HEK293 (cell line): ENCODE measurements around the gene PCDHGB3.

Experiments used
- CTCF ChIA-PET: fragments of 350-600 bp; formaldehyde crosslinking; extraction: SDS; loops from one replicate; lab custom pipeline; 2021; ENCODE audit warnings: antibody characterized with exemption; lab: Yijun Ruan, JAX
- POLR2A ChIA-PET: fragments of 300-600 bp; formaldehyde crosslinking; extraction: SDS; loops from one replicate; lab custom pipeline; 2020; ENCODE audit warnings: antibody characterized with exemption, inconsistent platforms; lab: Yijun Ruan, JAX
- H3K27ac ChIP-seq: fragments of 200-500 bp; sonication (Bioruptor generic); 2 replicates; pipeline ENCODE4 v1.5.1; 2014; ENCODE audit warnings: low read depth, low read length, control low read depth, inconsistent platforms; ENCODE audit errors: extremely low read depth
- H3K36me3 ChIP-seq, 2 experiments: fragments of 200-500 bp in 1 of 2; sonication (Bioruptor generic) in 1 of 2; 1 replicate in 1 of 2; 2 replicates in 1 of 2; pipeline ENCODE4 v1.5.1; 2014 to 2017; ENCODE audit warnings: inconsistent platforms in 2 of 2, low read length in 2 of 2; ENCODE audit not compliant: control insufficient read depth in 2 of 2, insufficient read depth in 1 of 2
- H3K4me1 ChIP-seq: fragments of 200-500 bp; sonication (Bioruptor generic); 2 replicates; pipeline ENCODE4 v1.5.1; 2014; ENCODE audit warnings: mild to moderate bottlenecking, low read length, inconsistent platforms; ENCODE audit not compliant: control insufficient read depth, insufficient read depth
- H3K4me3 ChIP-seq: 2 replicates; pipeline ENCODE4 v1.5.1; 2011; ENCODE audit warnings: low read depth, mild to moderate bottlenecking, control low read depth, low read length, moderate library complexity
- H3K9me3 ChIP-seq: fragments of 200-500 bp; sonication (Bioruptor generic); 2 replicates; pipeline ENCODE4 v1.5.1; 2014; ENCODE audit warnings: low read depth, low read length, inconsistent platforms; ENCODE audit not compliant: control insufficient read depth, insufficient read depth
- ATF2 ChIP-seq: fragments of 450-650 bp; formaldehyde crosslinking; IDR thresholded peaks from 2 replicates; pipeline ENCODE4 v1.5.1; 2016; ENCODE audit warnings: missing biosample characterization, missing genetic modification characterization, low read depth
- CTCF ChIP-seq: fragments of 450-650 bp; formaldehyde crosslinking; IDR thresholded peaks from 2 replicates; pipeline ENCODE4 v1.5.1; 2016; ENCODE audit warnings: missing biosample characterization, missing genetic modification characterization
- KLF7 ChIP-seq: fragments of 450-650 bp; formaldehyde crosslinking; IDR thresholded peaks from 2 replicates; pipeline ENCODE4 v1.5.1; 2016; ENCODE audit warnings: missing biosample characterization, missing genetic modification characterization, borderline replicate concordance
- PATZ1 ChIP-seq: fragments of 450-650 bp; formaldehyde crosslinking; IDR thresholded peaks from 2 replicates; pipeline ENCODE4 v1.5.1; 2016; ENCODE audit warnings: missing biosample characterization, missing genetic modification characterization
- SP2 ChIP-seq: fragments of 450-650 bp; formaldehyde crosslinking; IDR thresholded peaks from 2 replicates; pipeline ENCODE4 v1.5.1; 2016; ENCODE audit warnings: missing biosample characterization, missing genetic modification characterization
- ZBTB26 ChIP-seq: fragments of 450-650 bp; formaldehyde crosslinking; optimal IDR thresholded peaks from 2 replicates; pipeline ENCODE3; 2016; ENCODE audit warnings: missing biosample characterization, mild to moderate bottlenecking, missing genetic modification characterization
- ZBTB49 ChIP-seq: fragments of 450-650 bp; formaldehyde crosslinking; IDR thresholded peaks from 2 replicates; pipeline ENCODE4 v1.5.1; 2016; ENCODE audit warnings: missing biosample characterization, missing genetic modification characterization, low read depth
- ZNF114 ChIP-seq: fragments of 450-650 bp; formaldehyde crosslinking; IDR thresholded peaks from 2 replicates; pipeline ENCODE4 v1.5.0; 2017; ENCODE audit warnings: missing biosample characterization, missing genetic modification characterization
- ZNF24 ChIP-seq: fragments of 450-650 bp; formaldehyde crosslinking; IDR thresholded peaks from 2 replicates; pipeline ENCODE4 v1.5.1; 2016; ENCODE audit warnings: missing biosample characterization, missing genetic modification characterization
- ZNF335 ChIP-seq: fragments of 450-650 bp; formaldehyde crosslinking; conservative IDR thresholded peaks from 2 replicates; pipeline ENCODE4 v1.5.1; 2016; ENCODE audit warnings: missing biosample characterization, missing genetic modification characterization
- ZNF366 ChIP-seq: fragments of 450-650 bp; formaldehyde crosslinking; conservative IDR thresholded peaks from 2 replicates; pipeline ENCODE4 v1.5.1; 2016; ENCODE audit warnings: missing biosample characterization, missing genetic modification characterization
- ZNF391 ChIP-seq: fragments of 450-650 bp; formaldehyde crosslinking; IDR thresholded peaks from 2 replicates; pipeline ENCODE4 v1.5.1; 2016; ENCODE audit warnings: low read depth, missing biosample characterization, missing genetic modification characterization, borderline replicate concordance
- ZNF488 ChIP-seq: fragments of 450-650 bp; formaldehyde crosslinking; IDR thresholded peaks from 2 replicates; pipeline ENCODE4 v1.5.1; 2016; ENCODE audit warnings: missing biosample characterization, missing genetic modification characterization
- ZNF555 ChIP-seq: fragments of 450-650 bp; formaldehyde crosslinking; conservative IDR thresholded peaks from 2 replicates; pipeline ENCODE4 v1.5.1; 2017; ENCODE audit warnings: missing biosample characterization, mild to moderate bottlenecking, missing genetic modification characterization, inconsistent platforms
- ZNF624 ChIP-seq: fragments of 450-650 bp; formaldehyde crosslinking; IDR thresholded peaks from 2 replicates; pipeline ENCODE4 v1.5.1; 2017; ENCODE audit warnings: missing biosample characterization, missing genetic modification characterization
- ZNF654 ChIP-seq: fragments of 450-650 bp; formaldehyde crosslinking; IDR thresholded peaks from 2 replicates; pipeline ENCODE4 v1.5.1; 2016; ENCODE audit warnings: low read depth, missing biosample characterization, missing genetic modification characterization
- ZNF791 ChIP-seq: fragments of 450-650 bp; formaldehyde crosslinking; IDR thresholded peaks from 2 replicates; pipeline ENCODE4 v1.5.1; 2016; ENCODE audit warnings: missing biosample characterization, missing genetic modification characterization
- ZSCAN23 ChIP-seq: fragments of 450-650 bp; formaldehyde crosslinking; IDR thresholded peaks from 2 replicates; pipeline ENCODE4 v1.5.1; 2016; ENCODE audit warnings: missing biosample characterization, missing genetic modification characterization
- ZSCAN30 ChIP-seq: fragments of 450-650 bp; IDR thresholded peaks from 2 replicates; pipeline ENCODE4 v1.5.1; 2018; ENCODE audit warnings: missing biosample characterization, mild to moderate bottlenecking, missing genetic modification characterization, moderate library complexity

Gene PCDHGB3

GRCh38 chr5:141359790-141360426, 10.1 kb upstream of the PCDHGB3 start, which contains the start of gene PCDHGB2:
Gene PCDHGB2, plus strand, starts transcription at chr5:141359994. Its CDS starts 142 bp downstream, at chr5:141360136.
- Histone ChIP-seq H3K36me3 (no peaks in the 10 kb centered on the region), H3K4me3 (no peak within 1 kb of the TSS), H3K27ac (no peak within 1 kb of the TSS), H3K9me3 (peaks cover 3% of the 10 kb centered on the region; the same call in 1 of the 2 replicates), H3K4me1 (no peaks in the 10 kb centered on the region)
- POLR2A ChIA-PET: no interaction called here
- CTCF ChIA-PET: interaction anchor here (0.6 to 2.6 kb wide), 5 partner anchors 10 to 828 kb away, joined by 3 to 12 read pairs (median 5); partner anchors contain the start of gene PCDHGB1
- TF ChIP-seq ZSCAN23 (tag by site-specific recombination) (no peak), ZNF654 (tag by site-specific recombination) (peak; percentile 53)
- TF ChIP-seq, all 188 proteins: peak for 1

GRCh38 chr5:141360685-141361084, 9.4 kb upstream of the PCDHGB3 start:
- Histone ChIP-seq H3K4me1 (no peaks in the 10 kb centered on the region), H3K36me3 (no peaks in the 10 kb centered on the region), H3K9me3 (peaks cover 3% of the 10 kb centered on the region; the same call in 1 of the 2 replicates), H3K27ac (no peak overlapping the region), H3K4me3 (no peak overlapping the region)
- ChIA-PET POLR2A (no interaction called here), CTCF (interaction anchor here (0.6 to 1.9 kb wide), 2 partner anchors 31 to 204 kb away, joined by 3 to 9 read pairs; no protein-coding TSS in a partner anchor)
- TF ChIP-seq ZNF366 (tag by site-specific recombination) (no peak), ZSCAN30 (no peak), ZNF488 (tag by site-specific recombination) (no peak), PATZ1 (tag by site-specific recombination) (no peak), ZNF391 (tag by site-specific recombination) (no peak), KLF7 (no peak), ZNF654 (tag by site-specific recombination) (no peak), ATF2 (no peak), SP2 (tag by site-specific recombination) (no peak)

- ChIA-PET POLR2A (no interaction called here), CTCF (interaction anchor here (0.6 to 2.3 kb wide), 3 partner anchors 176 to 416 kb away, joined by 3 to 7 read pairs (median 3); partner anchors contain the start of gene PCDHB9)
- Histone ChIP-seq H3K4me1 (no peaks in the 10 kb centered on the region), H3K27ac (no peak overlapping the region), H3K9me3 (peaks cover 3% of the 10 kb centered on the region; the same call in 1 of the 2 replicates), H3K36me3 (no peaks in the 10 kb centered on the region), H3K4me3 (no peak overlapping the region)
- TF ChIP-seq CTCF (tag by site-specific recombination) (no peak), ZNF114 (no peak), ZBTB49 (no peak), ZNF555 (no peak), ZNF624 (tag by site-specific recombination) (no peak), ZBTB26 (tag by site-specific recombination) (no peak), ZNF24 (tag by site-specific recombination) (no peak), ZNF791 (no peak), ZNF335 (tag by site-specific recombination) (no peak)
Measured at GRCh38 chr5:141362719-141363118, 7.3 kb upstream of the PCDHGB3 start.
